Right lobe of liver (tissue), 4 donors: ENCODE results near the gene CHTF8.

Experiments used
- CTCF ChIP-seq, 4 donors: fragments of 200-600 bp in 3 of 4; fragments of 450-650 bp in 1 of 4; IDR thresholded peaks; one replicate each; pipeline versions ENCODE4 v1.5.1 to v1.8.0; 2016 to 2022; ENCODE audit warnings: antibody characterized with exemption in 4 of 4, mild to moderate bottlenecking in 2 of 4
- POLR2A ChIP-seq: fragments of 450-650 bp; IDR thresholded peaks from one replicate; pipeline ENCODE4 v1.6.1; 2017; ENCODE audit warnings: antibody characterized with exemption, mild to moderate bottlenecking
- donor health status: DM: no; HTN: no; CAD: no.
- donor health status: DM: no; HTN: no; CAD: no.
- donor health status: DM: no; HTN: yes; CAD: no.

GRCh38 chr16:69116256-69116875, 16.0 kb downstream of the CHTF8 start:
- TF ChIP-seq POLR2A: no peak
- TF ChIP-seq CTCF (IDR thresholded peaks at IDR 0.05): no peak
